ENCODE data around the gene PPM1E.

Gene PPM1E

DNA sequence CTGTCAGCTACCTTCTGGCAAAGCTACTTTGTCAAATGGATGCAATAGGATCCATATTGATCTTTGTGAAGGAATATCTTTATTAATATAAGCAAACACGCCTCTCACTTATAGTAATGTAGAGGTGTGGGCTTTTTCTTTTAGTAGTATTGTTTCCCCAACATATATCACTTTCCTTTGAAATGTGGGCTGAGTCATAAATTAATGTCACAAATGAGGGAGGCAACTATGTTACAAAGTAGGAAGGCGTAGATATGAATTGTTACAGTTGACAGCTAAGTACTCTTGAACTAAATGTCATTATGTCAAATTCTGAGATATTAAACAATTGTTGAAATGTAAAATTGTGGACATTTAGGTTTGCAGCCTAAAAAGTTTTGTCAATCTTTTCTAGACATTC is 2.6 kb upstream of the PPM1E start:
- ChIA-PET CTCF (no interaction called here), POLR2A (no interaction called here)
- no peak for TF ChIP-seq CTCF (IDR thresholded peaks at IDR 0.05; ENCODE audit: insufficient read depth, low read length, missing control alignments)
- no peak overlapping the region for H3K4me3 ChIP-seq (ENCODE audit: low read depth, low read length)
- DNase-seq (ENCODE audit: low read depth, low spot score): no peak

DNA sequence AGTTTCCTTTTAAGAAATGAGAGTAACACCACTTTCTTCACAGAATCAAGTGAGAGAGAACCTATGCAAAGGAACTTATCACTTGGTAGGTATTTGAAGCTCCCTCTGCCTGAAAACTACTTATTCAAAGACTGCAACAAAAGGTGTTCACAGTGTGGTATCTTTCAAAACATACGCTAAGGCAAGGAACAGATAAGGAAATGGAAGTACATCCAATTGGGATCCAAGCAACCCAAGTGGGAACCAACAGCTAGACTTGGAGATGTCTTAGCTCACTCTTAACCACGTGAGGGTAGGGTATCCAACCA is 431 bp upstream of the PPM1E start:
- DNase-seq (ENCODE audit: low read depth, low spot score): no peak
- POLR2A ChIA-PET: no interaction called here
- no peak for TF ChIP-seq CTCF (IDR thresholded peaks at IDR 0.05; ENCODE audit: insufficient read depth, low read length, missing control alignments)
- peak overlapping the region; percentile 60; the same call in 1 of the 2 replicates for H3K4me3 ChIP-seq (ENCODE audit: low read depth, low read length)
- CTCF ChIA-PET: interaction anchor here (2.0 kb wide), 1 partner anchor 44 kb away, joined by 4 read pairs; no protein-coding TSS in a partner anchor

DNA sequence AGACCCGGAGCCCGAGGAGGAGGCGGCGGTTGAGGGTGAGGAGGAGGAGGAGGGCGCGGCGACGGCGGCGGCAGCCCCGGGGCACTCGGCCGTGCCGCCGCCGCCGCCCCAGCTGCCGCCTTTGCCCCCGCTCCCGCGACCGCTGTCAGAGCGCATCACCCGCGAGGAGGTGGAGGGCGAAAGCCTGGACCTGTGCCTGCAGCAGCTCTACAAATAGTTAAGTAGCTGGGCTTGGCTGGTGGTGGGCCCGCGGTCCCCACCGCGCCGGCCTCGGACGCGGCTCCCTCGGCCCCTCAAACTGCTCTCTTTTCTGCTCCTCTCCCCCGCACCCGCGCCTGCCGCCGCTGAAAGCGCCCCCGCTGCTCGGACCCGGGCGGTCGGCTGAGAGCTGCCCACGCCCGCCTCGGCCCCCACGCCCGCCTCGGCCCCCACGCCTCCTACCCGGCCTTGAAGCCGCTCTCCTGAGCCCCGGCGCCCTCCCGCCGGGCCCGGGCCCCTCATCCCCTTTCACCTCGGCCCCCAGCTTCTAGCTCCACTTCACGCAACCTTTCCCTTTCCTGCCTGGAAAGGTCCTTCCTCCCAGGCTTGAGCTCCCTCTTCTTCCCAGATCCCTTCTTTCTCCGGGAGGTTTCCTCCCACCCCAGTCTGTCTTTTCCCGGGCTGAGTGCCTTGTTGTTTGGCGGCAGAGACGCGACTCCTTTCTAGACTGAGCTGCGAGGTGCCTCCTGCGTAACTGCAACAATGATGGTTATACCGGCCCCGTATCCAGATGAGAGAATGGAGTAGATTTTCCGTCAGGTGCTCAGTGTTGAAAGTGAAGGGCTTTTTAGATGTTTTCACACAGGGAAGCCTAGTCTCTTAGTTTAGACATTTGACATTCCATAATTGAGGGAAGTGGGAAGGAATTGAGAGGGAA is 850 bp downstream of the PPM1E start:
- DNase-seq (ENCODE audit: low read depth, low spot score): no peak
- H3K4me3 ChIP-seq (ENCODE audit: low read depth, low read length): peak overlapping the region; percentile 60
- TF ChIP-seq CTCF (IDR thresholded peaks at IDR 0.05; ENCODE audit: insufficient read depth, low read length, missing control alignments): no peak
- ChIA-PET POLR2A (no interaction called here), CTCF (interaction anchor here (0.7 to 2.0 kb wide), 2 partner anchors 14 to 45 kb away, joined by 3 to 4 read pairs; no protein-coding TSS in a partner anchor)

DNA sequence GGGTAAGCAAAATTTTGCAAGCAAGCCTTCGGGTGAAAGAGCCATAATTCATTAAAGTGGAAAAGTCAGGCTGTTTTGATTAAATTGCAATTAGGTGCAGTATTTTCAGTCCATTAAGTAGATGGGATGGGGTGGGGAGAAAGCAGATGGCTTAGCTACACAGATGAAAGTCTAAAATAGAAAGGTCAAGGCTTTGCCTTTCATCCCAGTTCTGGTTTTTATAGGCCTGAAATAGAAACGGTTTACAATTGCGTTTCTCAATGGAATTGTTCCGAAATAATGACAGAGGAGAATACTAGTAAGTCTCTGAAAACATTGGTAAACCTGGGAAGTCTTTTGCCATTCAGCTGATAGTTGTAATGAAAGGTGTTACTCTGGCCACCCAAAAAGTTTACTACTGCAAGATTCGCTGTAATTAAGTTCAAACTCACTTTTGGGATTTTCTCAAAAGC is 1.5 kb downstream of the PPM1E start:
- no peak for DNase-seq (ENCODE audit: low read depth, low spot score)
- no peak for TF ChIP-seq CTCF (IDR thresholded peaks at IDR 0.05; ENCODE audit: insufficient read depth, low read length, missing control alignments)
- H3K4me3 ChIP-seq (ENCODE audit: low read depth, low read length): peak overlapping the region; percentile 60; the same call in 1 of the 2 replicates
- ChIA-PET POLR2A (no interaction called here), CTCF (interaction anchor here (0.7 to 2.0 kb wide), 2 partner anchors 13 to 46 kb away, joined by 3 to 4 read pairs; no protein-coding TSS in a partner anchor)

DNA sequence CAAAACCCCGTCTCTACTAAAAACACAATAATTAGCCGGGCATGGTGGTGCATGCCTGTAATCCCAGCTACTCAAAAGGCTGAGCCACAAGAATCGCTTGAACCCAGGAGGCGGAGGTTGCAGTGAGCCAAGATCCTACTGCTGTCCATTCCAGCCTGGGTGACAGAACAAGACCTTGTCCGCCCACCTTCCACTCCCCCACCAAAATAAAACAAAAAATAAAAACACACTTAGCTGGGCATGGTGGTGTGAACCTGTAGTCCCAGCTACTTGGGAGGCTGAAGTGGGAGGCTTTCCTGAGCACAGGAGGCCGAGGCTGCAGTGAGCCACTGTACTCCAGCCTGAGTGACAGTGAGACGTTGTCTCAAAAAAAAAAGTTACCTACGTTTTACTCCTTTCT is 3.2 kb downstream of the PPM1E start:
- TF ChIP-seq CTCF (IDR thresholded peaks at IDR 0.05; ENCODE audit: insufficient read depth, low read length, missing control alignments): no peak
- no peak overlapping the region for H3K4me3 ChIP-seq (ENCODE audit: low read depth, low read length)
- POLR2A ChIA-PET: no interaction called here
- DNase-seq (ENCODE audit: low read depth, low spot score): no peak
- CTCF ChIA-PET: no interaction called here

DNA sequence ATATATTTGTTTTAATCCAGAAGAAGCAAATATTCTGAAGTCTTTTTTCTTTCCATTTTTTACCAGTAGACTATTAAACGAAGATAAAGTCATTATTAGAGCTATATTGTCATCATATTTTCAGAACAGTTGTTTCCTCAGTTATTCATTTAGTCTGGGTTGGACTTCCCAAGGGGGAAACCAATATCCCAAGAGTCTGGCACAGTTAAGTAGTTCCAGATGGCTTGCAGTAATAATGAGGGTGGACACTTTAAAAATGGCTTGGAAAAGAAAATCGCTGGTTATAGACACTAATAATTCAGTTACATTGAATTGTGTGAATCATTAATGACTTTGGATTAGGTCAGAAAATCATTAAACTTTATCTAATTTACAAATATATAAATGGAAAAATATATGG is 3.9 kb downstream of the PPM1E start:
- TF ChIP-seq CTCF (IDR thresholded peaks at IDR 0.05; ENCODE audit: insufficient read depth, low read length, missing control alignments): no peak
- no peak for DNase-seq (ENCODE audit: low read depth, low spot score)
- ChIA-PET CTCF (no interaction called here), POLR2A (no interaction called here)
- H3K4me3 ChIP-seq (ENCODE audit: low read depth, low read length): no peak overlapping the region
